ENCODE data around the gene LIF. TPM values are rescaled to one million over a fixed set of nuclear protein-coding genes. Genes with fewer than 3 reads are reported as not detected.

The LIF gene
- total and polyA plus RNA-seq, 2 of the 4 experiments (the other 2 are of a cell fraction) = 130 to 214 TPM

DNA sequence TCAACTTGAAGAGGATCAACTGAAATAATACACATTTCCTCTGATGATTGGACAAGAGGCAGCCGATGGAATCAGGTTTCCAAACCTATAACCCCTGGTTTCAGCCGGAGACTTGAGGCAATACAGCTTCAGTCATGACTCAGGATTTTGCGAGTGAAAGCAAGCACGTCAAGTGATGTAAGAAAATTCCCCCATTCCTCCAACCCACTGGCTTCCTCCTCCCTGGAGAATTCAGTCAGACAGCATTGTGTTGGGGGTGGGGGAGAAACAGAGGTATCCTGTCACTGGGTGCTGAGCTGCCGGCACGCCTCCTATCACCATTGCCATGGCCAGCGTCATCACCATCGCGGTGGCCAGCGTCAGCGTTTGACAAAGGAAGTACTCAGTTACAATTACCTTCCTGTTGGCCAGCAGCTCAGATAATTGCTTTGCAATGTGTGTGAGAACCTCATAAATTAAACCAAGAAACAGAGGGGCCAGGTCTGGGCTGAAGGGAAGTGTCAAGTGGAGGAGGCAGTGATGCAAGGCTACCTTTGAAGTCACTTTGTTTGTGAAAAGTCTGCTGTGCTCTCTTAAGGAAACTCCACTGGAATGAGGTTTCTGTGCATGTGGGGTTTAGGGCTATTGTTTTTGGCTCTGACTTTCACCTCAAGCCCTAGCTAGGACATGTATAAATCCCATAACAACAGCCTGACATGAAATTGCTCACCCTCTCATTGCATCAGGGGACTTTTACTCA, 50.2 kb downstream of the LIF start (continued):
- TF ChIP-seq ELK1 (IDR thresholded peaks at IDR 0.05; ENCODE audit: borderline replicate concordance, low read depth, low read length) = no peak
- peak; percentile 60; the same call in 1 of the 2 replicates for TF ChIP-seq BHLHE40 (IDR thresholded peaks at IDR 0.05; ENCODE audit: low read depth, low read length)
